Neuronal stem cell (in vitro differentiated cells): Measurements from ENCODE around the gene CNTROB.
A peak's percentile ranks its signal among the peaks of the same experiment; 100 is the strongest.

ENCODE experiments used
- DNase-seq: peaks from one replicate; pipeline ENCODE4 v3.0.0-alpha.2; 2013; ENCODE audit warnings: low spot score
- H2AFZ ChIP-seq: one replicate; pipeline ENCODE4 v1.6.1; 2013; ENCODE audit warnings: mild to moderate bottlenecking, low read length, inconsistent platforms
- H2AK5ac ChIP-seq: 2 replicates; pipeline ENCODE4 v1.6.1; 2013; ENCODE audit warnings: low read depth, mild to moderate bottlenecking, inconsistent platforms, low read length, moderate library complexity, mixed read lengths
- H2BK120ac ChIP-seq: 2 replicates; pipeline ENCODE4 v1.6.1; 2013; ENCODE audit warnings: low read depth, mild to moderate bottlenecking, inconsistent platforms, low read length, moderate library complexity, mixed read lengths
- H2BK12ac ChIP-seq: one replicate; pipeline ENCODE4 v1.6.1; 2013; ENCODE audit warnings: low read length, inconsistent platforms
- H2BK15ac ChIP-seq: 2 replicates; pipeline ENCODE4 v1.6.1; 2013; ENCODE audit warnings: mild to moderate bottlenecking, low read length, inconsistent platforms, mixed read lengths
- H2BK5ac ChIP-seq: one replicate; pipeline ENCODE4 v1.6.1; 2013; ENCODE audit warnings: inconsistent platforms, mild to moderate bottlenecking, low read length, moderate library complexity
- H3K14ac ChIP-seq: one replicate; pipeline ENCODE4 v1.6.1; 2013; ENCODE audit warnings: low read length, inconsistent platforms
- H3K18ac ChIP-seq: 2 replicates; pipeline ENCODE4 v1.6.1; 2013; ENCODE audit warnings: low read length, inconsistent platforms
- H3K23ac ChIP-seq: 2 replicates; pipeline ENCODE4 v1.6.1; 2013; ENCODE audit warnings: low read depth, mild to moderate bottlenecking, mixed read lengths, low read length, inconsistent platforms; ENCODE audit not compliant: poor library complexity
- H3K27ac ChIP-seq: replicated peaks from 3 replicates; pipeline ENCODE4 v1.5.1; 2013; ENCODE audit warnings: low read length, inconsistent platforms
- H3K27me3 ChIP-seq, 3 experiments: 2 replicates each; pipeline ENCODE4 v1.6.1; 2013; ENCODE audit warnings: low read length in 3 of 3, mild to moderate bottlenecking in 2 of 3, inconsistent platforms in 1 of 3, low read depth in 1 of 3, mixed read lengths in 1 of 3, moderate library complexity in 1 of 3; ENCODE audit not compliant: control insufficient read depth in 3 of 3, insufficient read depth in 3 of 3
- H3K36me3 ChIP-seq, 2 donors: replicated peaks in 1 of 2; 2 replicates each; pipeline ENCODE4 v1.6.1; 2013; ENCODE audit warnings: low read length in 2 of 2; ENCODE audit not compliant: control insufficient read depth in 2 of 2, insufficient read depth in 2 of 2
- H3K4ac ChIP-seq: 2 replicates; pipeline ENCODE4 v1.6.1; 2013; ENCODE audit warnings: inconsistent platforms, mild to moderate bottlenecking, low read length, moderate library complexity
- H3K4me1 ChIP-seq, 2 donors: 1 replicate in 1 of 2; 2 replicates in 1 of 2; pipeline ENCODE4 v1.6.1; 2013; ENCODE audit warnings: low read length in 2 of 2, low read depth in 1 of 2; ENCODE audit not compliant: control insufficient read depth in 2 of 2, insufficient read depth in 1 of 2
- H3K4me2 ChIP-seq: one replicate; pipeline ENCODE4 v1.6.1; 2013; ENCODE audit warnings: mild to moderate bottlenecking, low read length, inconsistent platforms; ENCODE audit not compliant: insufficient read depth, poor library complexity, severe bottlenecking
- H3K4me3 ChIP-seq, 2 donors: 2 replicates each; pipeline ENCODE4 v1.5.1; 2013; ENCODE audit warnings: low read length in 2 of 2, mild to moderate bottlenecking in 2 of 2, inconsistent platforms in 1 of 2, moderate library complexity in 1 of 2
- H3K79me1 ChIP-seq: one replicate; pipeline ENCODE4 v1.6.1; 2013; ENCODE audit warnings: low read depth, mild to moderate bottlenecking, inconsistent platforms, low read length, moderate library complexity
- H3K9ac ChIP-seq: one replicate; pipeline ENCODE4 v1.6.1; 2013; ENCODE audit warnings: mild to moderate bottlenecking, low read depth, low read length, inconsistent platforms; ENCODE audit not compliant: poor library complexity
- H3K9me3 ChIP-seq, 2 donors: replicated peaks in 1 of 2; 2 replicates each; pipeline versions ENCODE3 to v1.6.1; 2013; ENCODE audit warnings: low read length in 2 of 2, mild to moderate bottlenecking in 2 of 2, inconsistent platforms in 1 of 2, low read depth in 1 of 2, mixed read lengths in 1 of 2, moderate library complexity in 1 of 2; ENCODE audit not compliant: control insufficient read depth in 2 of 2, insufficient read depth in 1 of 2
- H4K8ac ChIP-seq: one replicate; pipeline ENCODE4 v1.6.1; 2013; ENCODE audit warnings: low read depth, mild to moderate bottlenecking, inconsistent platforms, low read length, moderate library complexity
- H4K91ac ChIP-seq: one replicate; pipeline ENCODE4 v1.6.1; 2013; ENCODE audit warnings: low read length, low read depth, mild to moderate bottlenecking, inconsistent platforms; ENCODE audit not compliant: poor library complexity
- WGBS, 2 donors: extraction: QIAGEN DNeasy Blood & Tissue Kit; methylation state at CpG; one replicate each; pipeline ENCODE4 v1.1.7; 2013; ENCODE audit warnings: missing lambda C conversion rate in 2 of 2, mixed read lengths in 1 of 2; ENCODE audit not compliant: insufficient read length in 2 of 2, insufficient replicate concordance in 1 of 2; ENCODE audit errors: extremely low coverage in 2 of 2; 5-methylcytosine and 5-hydroxymethylcytosine counted together

Gene CNTROB

DNA sequence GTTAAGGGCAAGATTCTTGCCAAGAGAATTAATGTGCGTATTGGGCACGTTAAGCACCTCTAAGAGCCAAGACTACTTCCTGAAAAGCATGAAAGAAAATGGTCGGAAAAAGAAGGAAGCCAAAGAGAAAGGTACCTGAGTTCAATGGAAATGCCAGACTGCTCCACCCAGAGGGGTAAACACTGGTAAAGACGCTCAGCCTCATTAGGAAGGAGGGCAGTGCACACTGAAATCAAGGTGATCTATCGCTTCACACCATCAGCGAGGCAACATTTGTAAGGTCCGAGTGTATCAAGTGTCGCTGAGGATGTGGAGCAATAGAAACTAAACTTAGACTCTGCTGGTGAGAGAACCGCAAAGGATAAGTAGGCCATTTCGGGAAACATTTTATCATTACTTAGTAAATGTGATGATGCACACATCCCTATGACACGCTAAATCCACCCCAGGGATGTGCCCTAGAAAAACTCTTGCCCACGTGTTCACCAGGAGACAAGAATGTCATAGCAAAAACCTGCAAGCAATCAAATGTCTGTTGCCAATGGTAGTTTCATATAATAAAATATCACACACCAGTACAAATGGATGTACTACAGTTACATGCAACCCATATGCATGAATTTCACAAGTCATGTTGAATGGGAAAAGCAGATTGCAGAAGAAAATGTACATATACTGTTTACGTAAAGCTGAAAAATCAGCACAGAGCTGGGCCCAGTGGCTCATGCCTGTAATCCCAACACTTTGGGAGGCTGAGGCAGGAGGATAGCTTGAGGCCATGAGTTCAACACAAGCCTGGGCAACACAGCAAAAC is 23.6 kb downstream of the CNTROB start:
- no peak overlapping the region for H3K4me3 ChIP-seq
- no CpG with 5 or more reads among the region's 13 CpGs for WGBS, 2 donors

GRCh38 chr17:7956228-7956965 is 24.4 kb downstream of the CNTROB start:
- H2BK120ac ChIP-seq = no peak overlapping the region
- peak overlapping the region in 1 of 2 donors; percentile 36 for H3K4me3 ChIP-seq
- no peaks in the 10 kb centered on the region for H3K27me3 ChIP-seq
- no peak overlapping the region for H3K4ac ChIP-seq
- H3K4me2 ChIP-seq = no peak overlapping the region
- no peak overlapping the region for H2AFZ ChIP-seq
- H3K27ac ChIP-seq = no peak overlapping the region
- no peak overlapping the region for H2AK5ac ChIP-seq
- no peaks in the 10 kb centered on the region for H3K9me3 ChIP-seq
- DNase-seq = no peak
- H3K4me1 ChIP-seq = no peaks in the 10 kb centered on the region
- H2BK12ac ChIP-seq = no peak overlapping the region
- no peak overlapping the region for H4K8ac ChIP-seq
- no peaks in the 10 kb centered on the region for H3K36me3 ChIP-seq
- H3K14ac ChIP-seq = no peak overlapping the region
- no peak overlapping the region for H2BK15ac ChIP-seq
- no peaks in the 10 kb centered on the region for H3K79me1 ChIP-seq
- H3K9ac ChIP-seq = no peak overlapping the region
- WGBS, 2 donors = no CpG with 5 or more reads among the region's 11 CpGs
- no peak overlapping the region for H3K23ac ChIP-seq
- H3K18ac ChIP-seq = no peak overlapping the region
- H4K91ac ChIP-seq = no peak overlapping the region
- H2BK5ac ChIP-seq = no peak overlapping the region

More for the DNA sequence above, 23.6 kb downstream of the CNTROB start:
- H3K9ac ChIP-seq = no peak overlapping the region
- H3K79me1 ChIP-seq = no peaks in the 10 kb centered on the region
- no peak overlapping the region for H2AK5ac ChIP-seq
- H3K9me3 ChIP-seq = no peaks in the 10 kb centered on the region
- no peak overlapping the region for H3K23ac ChIP-seq
- H3K4me1 ChIP-seq = no peaks in the 10 kb centered on the region
- no peak overlapping the region for H2BK15ac ChIP-seq
- no peaks in the 10 kb centered on the region for H3K27me3 ChIP-seq
- H2BK120ac ChIP-seq = no peak overlapping the region
- H3K14ac ChIP-seq = no peak overlapping the region
- H2AFZ ChIP-seq = no peak overlapping the region
- peaks cover 0 to under 1% of the 10 kb centered on the region in 2 donors for H3K36me3 ChIP-seq
- H3K4me2 ChIP-seq = no peak overlapping the region
- no peak overlapping the region for H2BK5ac ChIP-seq
- no peak overlapping the region for H4K8ac ChIP-seq
- H2BK12ac ChIP-seq = no peak overlapping the region
- DNase-seq = no peak
- no peak overlapping the region for H4K91ac ChIP-seq
- no peak overlapping the region for H3K27ac ChIP-seq
- no peak overlapping the region for H3K18ac ChIP-seq
- H3K4ac ChIP-seq = no peak overlapping the region

GRCh38 chr17:7959503-7960253 is 27.7 kb downstream of the CNTROB start:
- no peak overlapping the region for H2AFZ ChIP-seq
- no peak overlapping the region for H3K4ac ChIP-seq
- H3K27me3 ChIP-seq = no peaks in the 10 kb centered on the region
- no peak overlapping the region for H2AK5ac ChIP-seq
- no peaks in the 10 kb centered on the region for H3K36me3 ChIP-seq
- no peak overlapping the region for H2BK15ac ChIP-seq
- H3K4me3 ChIP-seq = no peak overlapping the region
- no peaks in the 10 kb centered on the region for H3K79me1 ChIP-seq
- no peaks in the 10 kb centered on the region for H3K9me3 ChIP-seq
- no peak overlapping the region for H3K14ac ChIP-seq
- H3K9ac ChIP-seq = no peak overlapping the region
- H3K4me1 ChIP-seq = no peaks in the 10 kb centered on the region
- H3K27ac ChIP-seq = no peak overlapping the region
- H2BK120ac ChIP-seq = no peak overlapping the region
- no peak overlapping the region for H4K91ac ChIP-seq
- H3K18ac ChIP-seq = no peak overlapping the region
- DNase-seq = no peak
- WGBS, 2 donors = no CpG with 5 or more reads among the region's 9 CpGs
- no peak overlapping the region for H2BK12ac ChIP-seq
- no peak overlapping the region for H3K23ac ChIP-seq
- H3K4me2 ChIP-seq = no peak overlapping the region
- no peak overlapping the region for H4K8ac ChIP-seq
- no peak overlapping the region for H2BK5ac ChIP-seq

DNA sequence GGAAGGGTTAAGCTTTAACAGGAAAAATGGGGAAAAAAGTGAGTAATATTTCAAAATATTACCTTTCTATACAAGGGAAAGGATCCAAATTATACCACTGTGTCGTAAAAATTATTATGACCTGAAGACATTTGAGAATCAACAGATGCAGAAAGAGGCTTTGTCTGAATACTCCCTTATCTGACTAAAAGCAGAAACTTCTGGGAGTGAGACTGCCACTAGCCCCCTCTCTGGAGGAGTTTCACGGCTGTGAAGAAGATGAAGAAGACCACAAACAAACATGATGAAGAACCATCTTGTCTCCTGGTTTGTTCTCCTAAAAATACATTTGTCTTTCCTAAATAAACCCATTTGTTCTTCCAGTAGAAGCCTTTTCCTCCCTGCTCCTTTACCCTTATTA is 29.4 kb downstream of the CNTROB start:
- Histone ChIP-seq H4K8ac (no peak overlapping the region), H3K36me3 (no peaks in the 10 kb centered on the region), H2AK5ac (no peak overlapping the region), H3K9me3 (no peaks in the 10 kb centered on the region), H3K4ac (no peak overlapping the region), H3K23ac (no peak overlapping the region), H2AFZ (no peak overlapping the region), H3K27me3 (no peaks in the 10 kb centered on the region), H3K14ac (no peak overlapping the region), H3K4me2 (no peak overlapping the region), H3K4me3 (no peak overlapping the region), H3K27ac (no peak overlapping the region), H2BK15ac (no peak overlapping the region), H4K91ac (no peak overlapping the region), H2BK120ac (no peak overlapping the region), H3K4me1 (no peaks in the 10 kb centered on the region), H2BK12ac (no peak overlapping the region), H2BK5ac (no peak overlapping the region), H3K18ac (no peak overlapping the region), H3K79me1 (no peaks in the 10 kb centered on the region), H3K9ac (no peak overlapping the region)
- WGBS, 2 donors = no CpG with 5 or more reads among the region's 2 CpGs
- DNase-seq = no peak
